K562 (cell line): ENCODE results near the gene CACNA1C.
"Not testable (repeated sequence)": the region's sequence is repeated elsewhere in the genome, so short reads cannot be mapped to it uniquely, and the experiment has no call there.

Source experiments
- FOXJ3 ChIP-seq: sonication (generic); formaldehyde crosslinking; IDR thresholded peaks from 2 replicates; pipeline ENCODE4 v1.4.0; 2020; ENCODE audit warnings: mild to moderate bottlenecking, missing genetic modification reagents
- MAFF ChIP-seq: IDR thresholded peaks from 2 replicates; pipeline ENCODE4 v1.6.1; 2012; ENCODE audit warnings: low read length, improper control_type of control experiment
- NR3C1 ChIP-seq: sonication (generic); formaldehyde crosslinking; IDR thresholded peaks from 2 replicates; pipeline ENCODE4 v1.8.1; 2022; ENCODE audit warnings: missing genetic modification reagents
- POLR2AphosphoS2 ChIP-seq: IDR thresholded peaks from 2 replicates; pipeline ENCODE4 v1.6.1; 2012; ENCODE audit warnings: low read length, improper control_type of control experiment
- SMC3 ChIP-seq: conservative IDR thresholded peaks from 2 replicates; pipeline ENCODE4 v1.6.1; 2011; ENCODE audit warnings: low read depth, low read length, improper control_type of control experiment; ENCODE audit not compliant: insufficient read depth
- SREBF2 ChIP-seq: sonication (generic); formaldehyde crosslinking; IDR thresholded peaks from 2 replicates; pipeline ENCODE4 v1.4.0; 2020; ENCODE audit warnings: mild to moderate bottlenecking, missing genetic modification reagents
- ZBTB7A ChIP-seq: IDR thresholded peaks from 2 replicates; pipeline ENCODE4 v1.6.1; 2011; ENCODE audit warnings: low read depth, mild to moderate bottlenecking, low read length, moderate library complexity, borderline replicate concordance; ENCODE audit not compliant: control insufficient read depth
- TF ChIP-seq, protein P1 (sequence below): sonication (generic); formaldehyde crosslinking; IDR thresholded peaks from 2 replicates; pipeline ENCODE4 v1.8.0; 2023; ENCODE audit warnings: mild to moderate bottlenecking, missing genetic modification reagents
- TF ChIP-seq, protein P2 (sequence below): fragments of 250-450 bp; sonication (Bioruptor Pico); IDR thresholded peaks from 2 replicates; pipeline ENCODE4 v1.4.0; 2020; ENCODE audit warnings: mild to moderate bottlenecking, moderate library complexity, borderline replicate concordance
- TF ChIP-seq, protein P3 (sequence below): sonication (generic); formaldehyde crosslinking; IDR thresholded peaks from 2 replicates; pipeline ENCODE4 v1.8.1; 2022; ENCODE audit warnings: missing genetic modification reagents

DNA sequence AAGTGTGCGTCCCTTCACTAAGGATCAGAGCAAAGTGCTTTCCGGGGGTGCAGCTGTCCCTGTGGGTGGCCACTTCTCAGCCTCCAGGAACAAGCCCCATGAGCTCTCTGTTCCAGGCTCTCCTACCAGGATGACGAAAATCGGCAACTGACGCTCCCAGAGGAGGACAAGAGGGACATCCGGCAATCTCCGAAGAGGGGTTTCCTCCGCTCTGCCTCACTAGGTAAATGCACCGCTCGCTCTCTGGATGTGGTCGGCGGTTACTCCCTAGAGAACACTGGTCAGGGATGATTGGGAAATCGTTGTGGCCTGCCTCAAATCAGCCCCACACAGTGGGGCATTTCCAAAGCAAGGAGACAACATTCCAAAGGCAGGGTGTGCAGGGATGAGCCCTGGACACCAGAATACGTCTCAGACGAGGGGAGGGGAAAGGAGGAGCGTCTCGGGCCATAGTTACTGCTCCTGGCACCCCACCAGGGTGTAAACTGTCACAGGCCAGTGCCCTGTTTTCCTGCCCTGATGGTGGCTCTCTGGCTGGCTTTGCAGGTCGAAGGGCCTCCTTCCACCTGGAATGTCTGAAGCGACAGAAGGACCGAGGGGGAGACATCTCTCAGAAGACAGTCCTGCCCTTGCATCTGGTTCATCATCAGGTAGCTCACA is 633.0 kb downstream of the CACNA1C start:
- TF ChIP-seq POLR2AphosphoS2; NR3C1 (CRISPR knock-in tag); ZBTB7A; MAFF; SREBF2 (CRISPR knock-in tag); FOXJ3 (CRISPR knock-in tag); SMC3: not testable (repeated sequence)
- TF ChIP-seq, protein P1, sequence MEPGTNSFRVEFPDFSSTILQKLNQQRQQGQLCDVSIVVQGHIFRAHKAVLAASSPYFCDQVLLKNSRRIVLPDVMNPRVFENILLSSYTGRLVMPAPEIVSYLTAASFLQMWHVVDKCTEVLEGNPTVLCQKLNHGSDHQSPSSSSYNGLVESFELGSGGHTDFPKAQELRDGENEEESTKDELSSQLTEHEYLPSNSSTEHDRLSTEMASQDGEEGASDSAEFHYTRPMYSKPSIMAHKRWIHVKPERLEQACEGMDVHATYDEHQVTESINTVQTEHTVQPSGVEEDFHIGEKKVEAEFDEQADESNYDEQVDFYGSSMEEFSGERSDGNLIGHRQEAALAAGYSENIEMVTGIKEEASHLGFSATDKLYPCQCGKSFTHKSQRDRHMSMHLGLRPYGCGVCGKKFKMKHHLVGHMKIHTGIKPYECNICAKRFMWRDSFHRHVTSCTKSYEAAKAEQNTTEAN (CRISPR knock-in tag) = not testable (repeated sequence)
- TF ChIP-seq, protein P2, sequence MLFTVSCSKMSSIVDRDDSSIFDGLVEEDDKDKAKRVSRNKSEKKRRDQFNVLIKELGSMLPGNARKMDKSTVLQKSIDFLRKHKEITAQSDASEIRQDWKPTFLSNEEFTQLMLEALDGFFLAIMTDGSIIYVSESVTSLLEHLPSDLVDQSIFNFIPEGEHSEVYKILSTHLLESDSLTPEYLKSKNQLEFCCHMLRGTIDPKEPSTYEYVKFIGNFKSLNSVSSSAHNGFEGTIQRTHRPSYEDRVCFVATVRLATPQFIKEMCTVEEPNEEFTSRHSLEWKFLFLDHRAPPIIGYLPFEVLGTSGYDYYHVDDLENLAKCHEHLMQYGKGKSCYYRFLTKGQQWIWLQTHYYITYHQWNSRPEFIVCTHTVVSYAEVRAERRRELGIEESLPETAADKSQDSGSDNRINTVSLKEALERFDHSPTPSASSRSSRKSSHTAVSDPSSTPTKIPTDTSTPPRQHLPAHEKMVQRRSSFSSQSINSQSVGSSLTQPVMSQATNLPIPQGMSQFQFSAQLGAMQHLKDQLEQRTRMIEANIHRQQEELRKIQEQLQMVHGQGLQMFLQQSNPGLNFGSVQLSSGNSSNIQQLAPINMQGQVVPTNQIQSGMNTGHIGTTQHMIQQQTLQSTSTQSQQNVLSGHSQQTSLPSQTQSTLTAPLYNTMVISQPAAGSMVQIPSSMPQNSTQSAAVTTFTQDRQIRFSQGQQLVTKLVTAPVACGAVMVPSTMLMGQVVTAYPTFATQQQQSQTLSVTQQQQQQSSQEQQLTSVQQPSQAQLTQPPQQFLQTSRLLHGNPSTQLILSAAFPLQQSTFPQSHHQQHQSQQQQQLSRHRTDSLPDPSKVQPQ (CRISPR knock-in tag) = not testable (repeated sequence)
- TF ChIP-seq, protein P3, sequence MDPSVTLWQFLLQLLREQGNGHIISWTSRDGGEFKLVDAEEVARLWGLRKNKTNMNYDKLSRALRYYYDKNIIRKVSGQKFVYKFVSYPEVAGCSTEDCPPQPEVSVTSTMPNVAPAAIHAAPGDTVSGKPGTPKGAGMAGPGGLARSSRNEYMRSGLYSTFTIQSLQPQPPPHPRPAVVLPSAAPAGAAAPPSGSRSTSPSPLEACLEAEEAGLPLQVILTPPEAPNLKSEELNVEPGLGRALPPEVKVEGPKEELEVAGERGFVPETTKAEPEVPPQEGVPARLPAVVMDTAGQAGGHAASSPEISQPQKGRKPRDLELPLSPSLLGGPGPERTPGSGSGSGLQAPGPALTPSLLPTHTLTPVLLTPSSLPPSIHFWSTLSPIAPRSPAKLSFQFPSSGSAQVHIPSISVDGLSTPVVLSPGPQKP (CRISPR knock-in tag) = not testable (repeated sequence)
